CD4-positive, alpha-beta T cell treated with Interleukin-6 at 100 ng/mL for 8 hours (primary cell): Measurements from ENCODE around the gene PLA2G7.

ENCODE experiments used
- DNase-seq: peaks from one replicate; pipeline ENCODE4 v3.0.0-alpha.2; 2020; ENCODE audit warnings: mixed read lengths, low spot score

The PLA2G7 gene

DNA sequence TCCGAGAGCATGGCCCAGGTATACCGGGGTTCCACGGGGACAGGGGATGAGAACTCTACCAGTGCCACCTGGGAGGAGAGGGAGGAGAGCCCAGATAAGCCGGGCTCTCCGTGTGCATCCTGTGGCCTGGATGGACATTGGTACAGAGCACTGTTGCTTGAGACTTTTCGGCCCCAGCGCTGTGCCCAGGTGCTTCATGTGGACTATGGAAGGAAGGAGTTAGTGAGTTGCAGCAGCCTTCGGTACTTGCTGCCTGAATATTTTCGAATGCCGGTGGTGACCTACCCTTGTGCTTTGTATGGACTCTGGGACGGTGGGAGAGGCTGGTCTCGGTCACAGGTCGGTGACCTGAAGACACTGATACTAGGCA, 46.2 kb downstream of the PLA2G7 start:
- no peak for DNase-seq

DNA sequence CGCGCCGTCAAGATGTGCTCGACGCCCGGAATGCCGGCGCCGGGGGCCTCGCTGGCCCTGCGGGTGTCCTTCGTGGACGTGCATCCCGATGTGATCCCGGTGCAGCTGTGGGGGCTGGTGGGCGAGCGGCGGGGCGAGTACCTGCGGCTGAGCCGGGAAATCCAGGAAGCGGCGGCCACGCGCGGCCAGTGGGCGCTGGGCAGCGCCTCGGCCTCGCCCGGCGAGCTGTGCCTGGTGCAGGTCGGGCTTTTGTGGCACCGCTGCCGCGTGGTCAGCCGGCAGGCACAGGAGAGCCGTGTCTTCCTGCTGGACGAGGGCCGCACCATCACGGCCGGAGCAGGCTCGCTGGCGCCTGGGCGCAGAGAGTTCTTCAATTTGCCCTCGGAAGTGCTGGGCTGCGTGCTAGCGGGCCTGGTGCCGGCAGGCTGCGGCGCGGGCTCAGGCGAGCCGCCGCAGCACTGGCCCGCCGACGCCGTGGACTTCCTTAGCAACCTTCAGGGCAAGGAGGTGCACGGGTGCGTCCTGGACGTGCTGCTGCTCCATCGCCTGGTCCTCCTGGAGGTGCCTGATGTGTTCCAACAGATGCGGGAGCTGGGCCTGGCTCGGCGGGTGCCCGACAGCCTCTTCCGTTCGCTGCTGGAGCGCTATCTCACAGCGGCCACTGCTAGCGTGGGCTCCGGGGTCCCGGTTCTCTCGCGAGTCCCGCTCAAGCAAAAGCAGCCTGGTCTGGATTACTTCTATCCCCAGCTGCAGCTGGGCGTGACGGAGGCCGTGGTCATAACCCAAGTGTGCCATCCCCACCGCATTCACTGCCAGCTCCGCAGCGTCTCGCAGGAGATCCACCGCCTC, 46.8 kb downstream of the PLA2G7 start:
- no peak for DNase-seq

DNA sequence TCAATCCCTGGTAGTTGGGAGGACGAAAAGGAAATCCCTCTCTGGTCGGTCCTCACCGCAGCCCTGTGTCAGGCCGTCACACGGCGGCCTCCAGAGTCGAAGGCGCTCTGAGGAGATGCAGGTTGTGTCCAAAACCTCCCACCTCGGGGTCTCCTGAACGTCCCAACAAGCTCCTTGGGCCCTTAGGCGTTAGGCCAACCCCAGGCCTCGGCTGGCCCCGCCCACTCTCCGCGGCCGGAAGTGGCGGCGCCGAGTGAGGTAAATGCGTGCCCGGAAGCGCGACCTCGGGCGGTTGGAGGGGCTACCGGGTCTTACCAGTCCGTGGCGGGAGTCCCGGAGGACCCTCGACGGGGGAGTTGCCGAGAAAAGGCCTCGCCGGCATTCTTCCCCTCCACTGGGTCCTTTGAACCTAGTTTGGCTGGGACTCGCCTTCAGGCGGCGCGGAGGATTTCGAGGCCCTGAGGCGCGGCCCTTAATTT, 47.5 kb downstream of the PLA2G7 start, which contains the start of gene TDRD6:
TSS of gene TDRD6 (plus strand) at position 267 of the 479 bp plus-strand sequence. CDS start 244 bp downstream, outside the sequence.
- no peak for DNase-seq

DNA sequence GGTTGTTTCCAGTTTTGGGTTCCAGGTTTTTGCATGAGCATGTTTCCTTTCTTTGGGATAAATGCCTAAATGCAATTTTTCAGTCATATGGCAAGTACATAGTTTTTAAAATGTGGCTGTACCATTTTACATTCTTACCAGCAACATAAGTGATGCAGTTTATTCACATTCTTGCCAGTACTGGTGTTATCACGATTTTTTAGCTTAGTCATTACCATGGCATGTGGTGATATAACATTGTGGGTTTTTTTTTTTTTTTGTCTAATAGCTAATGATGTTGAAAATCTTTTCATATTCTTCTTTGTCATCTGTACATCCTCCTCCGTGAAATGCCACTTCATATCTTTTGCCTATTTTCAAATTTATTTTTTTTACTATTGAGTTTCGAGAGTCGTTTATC, 50.4 kb downstream of the PLA2G7 start:
- DNase-seq: no peak

DNA sequence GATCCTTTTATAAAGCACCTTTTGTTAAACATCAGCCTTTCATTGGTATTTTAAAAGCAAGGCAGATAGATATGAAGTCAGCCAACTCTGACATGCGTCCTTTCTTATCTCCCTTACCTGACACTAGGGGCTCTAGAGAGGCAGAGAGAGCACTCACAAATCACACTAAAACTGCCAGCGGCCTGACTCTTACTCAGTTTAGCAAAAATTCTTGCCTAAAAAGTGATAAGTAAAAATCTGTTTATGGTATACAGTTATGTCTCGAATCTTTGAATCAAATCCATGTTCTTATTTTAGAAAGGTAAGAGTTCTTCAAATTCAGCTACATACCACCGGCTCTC, 57.9 kb downstream of the PLA2G7 start:
- no peak for DNase-seq

DNA sequence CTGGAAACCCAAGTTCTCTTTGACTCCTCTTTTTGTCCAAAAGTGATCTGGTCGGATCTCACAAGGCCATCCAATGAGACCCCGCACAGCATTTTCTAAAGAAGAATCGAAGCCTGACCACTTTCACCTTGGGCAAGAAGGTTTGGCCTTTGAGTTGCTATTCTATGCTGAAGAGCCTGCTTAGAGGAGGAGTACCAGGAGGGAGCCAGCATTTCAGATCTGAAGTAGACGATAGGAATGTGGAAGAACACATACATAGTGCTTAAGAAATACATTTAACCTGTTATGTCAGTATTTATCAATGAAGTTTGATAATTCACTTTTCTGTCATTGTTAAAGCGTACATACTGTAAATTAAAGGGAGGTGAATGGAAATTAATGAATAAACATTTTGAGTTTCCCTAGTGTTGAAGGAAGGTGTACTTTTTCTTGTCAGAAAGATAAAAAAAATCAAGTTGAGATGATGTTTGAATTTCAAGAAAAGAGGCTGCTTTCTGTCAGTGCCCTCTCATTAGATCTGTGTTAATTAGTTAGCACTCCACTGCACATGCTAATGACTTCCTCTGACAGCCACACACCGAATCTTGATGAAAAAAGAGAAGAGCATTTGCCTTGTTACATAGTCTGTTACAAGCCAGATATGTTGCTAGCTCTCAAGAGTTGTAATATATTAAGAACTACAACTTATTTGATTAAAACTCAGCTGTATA, 58.4 kb downstream of the PLA2G7 start:
- no peak for DNase-seq

DNA sequence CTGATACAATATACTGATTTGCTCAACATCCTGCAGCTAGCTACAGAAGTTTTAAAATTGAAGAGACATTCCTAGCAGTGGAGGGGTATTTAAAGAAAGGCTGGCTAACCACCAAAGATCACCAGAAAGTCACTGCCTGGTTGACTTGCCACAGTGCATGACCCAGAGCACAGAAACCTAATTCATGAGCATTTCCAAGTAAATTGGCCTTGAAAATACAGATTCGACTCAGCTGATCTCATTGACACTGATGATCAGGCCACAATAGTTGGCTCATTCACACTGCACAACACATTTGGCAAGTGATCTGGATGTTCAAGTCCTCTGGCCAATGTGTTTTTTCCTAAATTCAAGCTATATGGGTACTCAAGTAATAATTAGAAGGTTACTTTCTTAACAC, 60.8 kb downstream of the PLA2G7 start:
- no peak for DNase-seq

DNA sequence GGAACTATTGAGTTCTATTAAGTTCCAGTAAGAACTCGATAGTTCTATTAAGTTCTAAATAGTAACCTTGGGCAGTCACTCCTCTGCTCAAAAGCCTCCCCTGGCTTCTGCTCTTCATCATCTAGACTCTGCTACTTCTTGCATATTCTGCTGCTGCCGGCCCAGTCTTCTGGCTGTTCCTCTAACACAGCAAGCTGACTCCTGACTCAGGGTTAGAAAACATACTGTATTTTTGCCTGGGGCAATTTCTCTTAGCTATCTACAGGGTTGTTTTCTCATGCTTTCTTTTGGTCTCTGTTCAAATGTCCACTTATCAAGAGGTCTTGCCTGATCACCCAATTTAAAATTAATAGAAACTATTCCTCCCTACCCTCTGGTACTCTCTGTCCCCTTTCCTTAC, 67.8 kb downstream of the PLA2G7 start:
- DNase-seq: no peak

DNA sequence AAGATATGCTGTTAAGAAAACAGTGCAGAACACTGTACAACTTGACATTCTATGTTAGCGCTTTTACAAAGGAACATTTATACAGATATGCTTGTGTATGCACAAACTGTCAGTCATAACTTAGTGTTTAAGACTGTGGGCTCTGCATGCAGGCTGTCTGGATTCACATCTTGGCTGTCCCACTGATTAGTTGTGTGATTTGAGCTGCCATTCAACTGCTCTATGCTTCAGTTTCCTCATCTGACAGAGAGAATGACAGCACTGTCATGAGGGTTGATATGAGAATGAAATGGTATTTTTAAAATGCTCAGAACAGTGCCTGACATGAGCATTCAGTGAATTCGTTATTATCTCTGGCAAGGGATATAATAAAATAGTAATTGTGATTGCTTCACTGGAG, 73.7 kb downstream of the PLA2G7 start:
- no peak for DNase-seq

DNA sequence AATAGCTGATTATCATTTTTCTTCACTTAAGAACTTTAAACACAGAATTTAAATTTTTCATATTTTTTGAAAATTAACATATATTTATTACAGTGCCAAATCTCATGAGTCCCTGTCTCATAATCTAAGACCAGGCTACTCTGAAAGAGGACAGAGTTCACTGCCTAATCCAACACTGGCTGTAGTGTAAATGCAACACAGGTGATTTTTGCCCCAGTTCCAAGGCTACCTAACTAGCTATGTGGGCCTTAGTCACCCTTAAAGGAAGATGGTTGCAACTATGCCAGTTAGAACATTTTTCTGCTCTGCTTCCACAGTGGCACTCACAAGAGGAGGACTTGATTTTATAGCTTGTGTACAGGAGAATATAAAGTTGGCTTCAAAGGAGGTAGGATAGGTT, 77.5 kb downstream of the PLA2G7 start:
- no peak for DNase-seq

DNA sequence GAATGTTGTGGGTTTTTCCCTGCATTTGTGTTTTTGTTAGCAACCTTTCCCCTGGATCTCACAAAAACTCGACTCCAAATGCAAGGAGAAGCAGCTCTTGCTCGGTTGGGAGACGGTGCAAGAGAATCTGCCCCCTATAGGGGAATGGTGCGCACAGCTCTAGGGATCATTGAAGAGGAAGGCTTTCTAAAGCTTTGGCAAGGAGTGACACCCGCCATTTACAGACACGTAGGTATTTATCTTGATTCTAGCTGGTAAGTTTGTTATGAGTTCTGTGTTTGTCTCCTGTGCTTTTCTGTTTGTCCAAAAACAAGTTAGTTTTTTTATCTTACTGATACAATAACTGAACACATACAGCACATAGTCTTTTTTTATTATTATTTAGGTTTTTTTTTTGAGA, 79.4 kb downstream of the PLA2G7 start:
- DNase-seq: no peak
